ENCODE measurements around the gene THOC5. TPM values are rescaled to one million over a fixed set of nuclear protein-coding genes. Genes with fewer than 3 reads are reported as not detected.

Gene THOC5
- total RNA-seq, 4 donors from 2014 or later: 23.9 to 46.6 (median 30.3) TPM

- WGBS, 2 donors: 89 to 96% methylated on average over 1 of the region's 1 CpG
Measured at GRCh38 chr22:29509815-29510214, 43.7 kb downstream of the THOC5 start.

DNA sequence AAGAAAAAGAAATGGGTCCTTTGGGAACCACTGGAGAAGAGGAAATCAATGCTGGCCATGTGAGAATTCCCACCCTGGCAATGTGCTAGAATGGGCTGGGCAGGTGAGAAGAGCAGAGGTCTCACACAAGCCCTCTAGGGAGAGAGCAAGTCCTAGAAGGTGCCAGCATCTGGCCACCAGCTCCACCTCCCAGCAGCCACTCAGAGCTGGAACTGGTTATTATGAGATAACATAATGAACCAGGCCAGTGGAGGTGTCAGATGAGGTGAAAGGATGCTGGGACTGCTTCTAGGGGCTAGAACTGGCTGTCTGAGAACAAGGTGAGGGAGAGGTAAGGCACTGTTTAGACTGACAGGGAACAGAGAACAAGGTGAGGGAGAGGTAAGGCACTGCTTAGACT, 44.3 kb downstream of the THOC5 start:
- H3K27me3 ChIP-seq: no peaks in the 10 kb centered on the region
- intact Hi-C loops (cut with DNase I): no loop called here
- DNase-seq: no peak
- H3K4me3 ChIP-seq (replicated peaks in 1 of 3): no peak overlapping the region
- no peak overlapping the region for H3K27ac ChIP-seq
- TF ChIP-seq, protein P1, sequence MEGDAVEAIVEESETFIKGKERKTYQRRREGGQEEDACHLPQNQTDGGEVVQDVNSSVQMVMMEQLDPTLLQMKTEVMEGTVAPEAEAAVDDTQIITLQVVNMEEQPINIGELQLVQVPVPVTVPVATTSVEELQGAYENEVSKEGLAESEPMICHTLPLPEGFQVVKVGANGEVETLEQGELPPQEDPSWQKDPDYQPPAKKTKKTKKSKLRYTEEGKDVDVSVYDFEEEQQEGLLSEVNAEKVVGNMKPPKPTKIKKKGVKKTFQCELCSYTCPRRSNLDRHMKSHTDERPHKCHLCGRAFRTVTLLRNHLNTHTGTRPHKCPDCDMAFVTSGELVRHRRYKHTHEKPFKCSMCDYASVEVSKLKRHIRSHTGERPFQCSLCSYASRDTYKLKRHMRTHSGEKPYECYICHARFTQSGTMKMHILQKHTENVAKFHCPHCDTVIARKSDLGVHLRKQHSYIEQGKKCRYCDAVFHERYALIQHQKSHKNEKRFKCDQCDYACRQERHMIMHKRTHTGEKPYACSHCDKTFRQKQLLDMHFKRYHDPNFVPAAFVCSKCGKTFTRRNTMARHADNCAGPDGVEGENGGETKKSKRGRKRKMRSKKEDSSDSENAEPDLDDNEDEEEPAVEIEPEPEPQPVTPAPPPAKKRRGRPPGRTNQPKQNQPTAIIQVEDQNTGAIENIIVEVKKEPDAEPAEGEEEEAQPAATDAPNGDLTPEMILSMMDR (IDR thresholded peaks at IDR 0.05): no peak
- no peak for TF ChIP-seq POLR2A (IDR thresholded peaks at IDR 0.05)
- H3K9me3 ChIP-seq: no peaks in the 10 kb centered on the region
- H3K4me1 ChIP-seq: no peaks in the 10 kb centered on the region
- H3K36me3 ChIP-seq: peaks cover 53 to 55% of the 10 kb centered on the region in 2 donors

More at GRCh38 chr22:29509815-29510214, 43.7 kb downstream of the THOC5 start:
- intact Hi-C loops (cut with DNase I): no loop called here
- no peaks in the 10 kb centered on the region for H3K4me1 ChIP-seq
- TF ChIP-seq, protein P1 (IDR thresholded peaks at IDR 0.05): no peak
- no peak for TF ChIP-seq POLR2A (IDR thresholded peaks at IDR 0.05)
- H3K27me3 ChIP-seq: no peaks in the 10 kb centered on the region
- H3K9me3 ChIP-seq: no peaks in the 10 kb centered on the region
- DNase-seq: no peak
- no peak overlapping the region for H3K27ac ChIP-seq
- H3K36me3 ChIP-seq: peaks cover 57 to 60% of the 10 kb centered on the region in 2 donors
- no peak overlapping the region for H3K4me3 ChIP-seq (replicated peaks in 1 of 3)

DNA sequence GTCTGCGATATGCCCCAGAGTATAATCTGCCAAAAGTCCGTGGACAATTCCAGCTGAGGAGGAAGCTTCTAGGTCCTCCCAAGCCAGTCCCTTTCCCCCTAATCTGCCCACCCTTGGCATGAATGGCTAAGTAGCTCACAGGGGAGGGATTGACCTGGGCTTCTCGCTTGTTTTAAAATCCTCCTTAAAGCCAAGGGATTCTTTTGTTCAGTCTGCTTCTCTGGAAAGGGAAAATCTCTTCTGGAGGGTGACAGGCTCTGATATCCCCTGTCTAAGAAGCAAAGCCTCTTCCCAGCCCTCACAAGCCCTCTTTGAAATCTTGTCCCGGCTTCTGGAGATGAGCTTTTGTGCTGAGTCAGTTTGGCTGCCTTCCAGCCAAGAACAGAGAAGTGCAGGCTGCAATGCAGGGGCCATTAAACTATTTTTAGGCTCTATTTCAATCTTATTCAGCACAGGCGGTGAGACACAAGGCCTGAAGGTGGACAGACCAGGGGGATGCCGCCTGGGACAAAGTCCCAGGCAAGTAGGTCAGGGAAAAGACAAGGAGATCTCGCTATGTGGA, 49.7 kb downstream of the THOC5 start:
- DNase-seq: peak; percentile 60 to 63
- WGBS, 2 donors: 60 to 62% methylated on average over 7 of the region's 7 CpGs
- H3K27ac ChIP-seq: no peak overlapping the region
- no peaks in the 10 kb centered on the region for H3K27me3 ChIP-seq
- TF ChIP-seq POLR2A (IDR thresholded peaks at IDR 0.05): no peak
- TF ChIP-seq, protein P1 (IDR thresholded peaks at IDR 0.05): no peak
- H3K4me3 ChIP-seq (replicated peaks in 1 of 3): no peak overlapping the region
- no peaks in the 10 kb centered on the region for H3K9me3 ChIP-seq
- intact Hi-C loops (cut with DNase I): no loop called here
- peaks cover 0 to 4% of the 10 kb centered on the region in 2 donors for H3K4me1 ChIP-seq
- peaks cover 19 to 20% of the 10 kb centered on the region in 2 donors for H3K36me3 ChIP-seq

- no peaks in the 10 kb centered on the region for H3K9me3 ChIP-seq
- WGBS, 2 donors: 94 to 96% methylated on average over 8 of the region's 8 CpGs
- intact Hi-C loops (cut with DNase I): no loop called here
- DNase-seq: no peak
- no peak overlapping the region for H3K4me3 ChIP-seq (replicated peaks in 1 of 3)
- no peak for TF ChIP-seq POLR2A (IDR thresholded peaks at IDR 0.05)
- TF ChIP-seq, protein P1 (IDR thresholded peaks at IDR 0.05): no peak
- H3K27me3 ChIP-seq: no peaks in the 10 kb centered on the region
- peaks cover 0 to 4% of the 10 kb centered on the region in 2 donors for H3K4me1 ChIP-seq
- H3K36me3 ChIP-seq: no peaks in the 10 kb centered on the region
- H3K27ac ChIP-seq: no peak overlapping the region
Measured at GRCh38 chr22:29499852-29500251, 53.7 kb downstream of the THOC5 start.

GRCh38 chr22:29493636-29494035, 59.9 kb downstream of the THOC5 start:
- Histone ChIP-seq H3K4me3 (replicated peaks in 1 of 3) (no peak overlapping the region), H3K4me1 (no peaks in the 10 kb centered on the region), H3K9me3 (no peaks in the 10 kb centered on the region), H3K36me3 (no peaks in the 10 kb centered on the region), H3K27ac (no peak overlapping the region), H3K27me3 (no peaks in the 10 kb centered on the region)
- 92 to 100% methylated on average over 1 of the region's 1 CpG for WGBS, 2 donors
- intact Hi-C loops (cut with DNase I): no loop called here
- no peak for DNase-seq
- TF ChIP-seq, protein P1 (IDR thresholded peaks at IDR 0.05): no peak
- no peak for TF ChIP-seq POLR2A (IDR thresholded peaks at IDR 0.05)

All from thyroid gland (tissue), 4 donors.